ENCODE results near the gene ATP12A. TPM values are rescaled to one million over a fixed set of nuclear protein-coding genes. Genes with fewer than 3 reads are reported as not detected.

ATP12A gene
- total and polyA plus RNA-seq, 2 of the 8 experiments (the other 6 are each of a cell fraction or from before 2014, with no cell fraction given): 0.80 to 1.3 TPM

DNA sequence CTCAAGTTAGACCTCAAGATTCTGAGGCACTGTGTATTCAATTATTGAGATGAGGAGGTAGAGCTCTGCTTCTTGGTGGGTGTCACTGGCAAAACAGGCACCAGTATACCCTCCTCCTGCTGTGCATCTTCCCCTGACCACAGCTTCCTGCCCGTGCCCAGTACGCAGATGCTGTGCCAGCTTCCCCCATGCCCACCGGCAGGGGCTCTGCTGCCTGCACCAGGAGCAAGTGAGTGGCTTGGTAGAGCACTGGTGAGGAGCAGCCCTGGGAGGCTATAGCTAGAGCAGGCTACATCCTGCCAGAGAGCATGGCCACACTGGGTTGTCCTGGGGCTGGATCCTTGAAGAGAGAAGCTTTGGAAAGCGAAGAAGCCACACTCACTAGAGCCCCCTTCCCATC lies 62.8 kb downstream of the ATP12A start (continued):
- TF ChIP-seq SUZ12 (IDR thresholded peaks at IDR 0.05; ENCODE audit: low read length): no peak
- TF ChIP-seq, protein P1, sequence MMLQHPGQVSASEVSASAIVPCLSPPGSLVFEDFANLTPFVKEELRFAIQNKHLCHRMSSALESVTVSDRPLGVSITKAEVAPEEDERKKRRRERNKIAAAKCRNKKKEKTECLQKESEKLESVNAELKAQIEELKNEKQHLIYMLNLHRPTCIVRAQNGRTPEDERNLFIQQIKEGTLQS (IDR thresholded peaks at IDR 0.05; ENCODE audit: insufficient read depth, low read depth, low read length): no peak
- TF ChIP-seq, protein P2, sequence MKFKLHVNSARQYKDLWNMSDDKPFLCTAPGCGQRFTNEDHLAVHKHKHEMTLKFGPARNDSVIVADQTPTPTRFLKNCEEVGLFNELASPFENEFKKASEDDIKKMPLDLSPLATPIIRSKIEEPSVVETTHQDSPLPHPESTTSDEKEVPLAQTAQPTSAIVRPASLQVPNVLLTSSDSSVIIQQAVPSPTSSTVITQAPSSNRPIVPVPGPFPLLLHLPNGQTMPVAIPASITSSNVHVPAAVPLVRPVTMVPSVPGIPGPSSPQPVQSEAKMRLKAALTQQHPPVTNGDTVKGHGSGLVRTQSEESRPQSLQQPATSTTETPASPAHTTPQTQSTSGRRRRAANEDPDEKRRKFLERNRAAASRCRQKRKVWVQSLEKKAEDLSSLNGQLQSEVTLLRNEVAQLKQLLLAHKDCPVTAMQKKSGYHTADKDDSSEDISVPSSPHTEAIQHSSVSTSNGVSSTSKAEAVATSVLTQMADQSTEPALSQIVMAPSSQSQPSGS (IDR thresholded peaks at IDR 0.05; ENCODE audit: low read length): no peak
- no peak for TF ChIP-seq TEAD4 (IDR thresholded peaks at IDR 0.05; ENCODE audit: low read depth, low read length)
- no peak for TF ChIP-seq POLR2AphosphoS5 (IDR thresholded peaks at IDR 0.05; ENCODE audit: low read depth, low read length)
- TF ChIP-seq POU5F1 (IDR thresholded peaks at IDR 0.05; ENCODE audit: low read depth, low read length): no peak

Data from H1 (cell line).